Liver (tissue), 9 donors: Measurements from ENCODE around the gene ATXN7L3. TPM values are rescaled to one million over a fixed set of nuclear protein-coding genes. Genes with fewer than 3 reads are reported as not detected.
A peak's percentile ranks its signal among the peaks of the same experiment; 100 is the strongest.

Experiments
- DNase-seq: peaks from one replicate; pipeline ENCODE4 v3.0.0-alpha.2; 2017; ENCODE audit warnings: low spot score
- H3K27ac ChIP-seq, 2 donors: one replicate each; pipeline ENCODE4 v1.7.0; 2013; ENCODE audit warnings: inconsistent platforms in 2 of 2, low read length in 2 of 2, control low read depth in 1 of 2, low read depth in 1 of 2, mild to moderate bottlenecking in 1 of 2
- H3K27me3 ChIP-seq, 4 donors: one replicate each; pipeline versions ENCODE4 v1.6.1 to v1.7.0; 2013; ENCODE audit warnings: low read length in 3 of 4, inconsistent platforms in 1 of 4, mild to moderate bottlenecking in 1 of 4, moderate library complexity in 1 of 4; ENCODE audit not compliant: control insufficient read depth in 4 of 4, insufficient read depth in 4 of 4
- H3K36me3 ChIP-seq, 4 donors: one replicate each; pipeline versions ENCODE4 v1.6.1 to v1.7.0; 2013; ENCODE audit warnings: low read length in 3 of 4, mild to moderate bottlenecking in 3 of 4, low read depth in 1 of 4, moderate library complexity in 1 of 4; ENCODE audit not compliant: control insufficient read depth in 4 of 4, insufficient read depth in 3 of 4
- H3K4me1 ChIP-seq, 4 donors: one replicate each; pipeline versions ENCODE4 v1.6.1 to v1.7.0; 2013; ENCODE audit warnings: low read length in 3 of 4, mild to moderate bottlenecking in 3 of 4, moderate library complexity in 1 of 4; ENCODE audit not compliant: control insufficient read depth in 4 of 4, insufficient read depth in 4 of 4
- H3K4me3 ChIP-seq, 3 donors: one replicate each; pipeline versions ENCODE4 v1.6.1 to v1.7.0; 2013; ENCODE audit warnings: low read length in 3 of 3, control low read depth in 1 of 3, low read depth in 1 of 3, mild to moderate bottlenecking in 1 of 3
- H3K9ac ChIP-seq, 2 donors: one replicate each; pipeline ENCODE4 v1.7.0; 2013; ENCODE audit warnings: low read length in 2 of 2, mild to moderate bottlenecking in 2 of 2, moderate library complexity in 2 of 2, control low read depth in 1 of 2, low read depth in 1 of 2
- H3K9me3 ChIP-seq, 4 donors: one replicate each; pipeline versions ENCODE4 v1.6.1 to v1.7.0; 2013; ENCODE audit warnings: low read length in 3 of 4; ENCODE audit not compliant: control insufficient read depth in 4 of 4
- EGR1 ChIP-seq, 2 donors: IDR thresholded peaks; 2 replicates each; pipeline ENCODE4 v1.6.1; 2016 to 2018; ENCODE audit warnings: antibody characterized with exemption in 2 of 2, low read depth in 2 of 2
- FOXA1 ChIP-seq: IDR thresholded peaks from 2 replicates; pipeline ENCODE4 v1.6.1; 2016; ENCODE audit warnings: antibody characterized with exemption
- FOXA2 ChIP-seq: IDR thresholded peaks from 2 replicates; pipeline ENCODE4 v1.6.1; 2016; ENCODE audit warnings: antibody characterized with exemption
- GABPA ChIP-seq, 2 donors: IDR thresholded peaks in 1 of 2; conservative IDR thresholded peaks in 1 of 2; 2 replicates each; pipeline ENCODE4 v1.6.1; 2016; ENCODE audit warnings: antibody characterized with exemption in 2 of 2, mild to moderate bottlenecking in 1 of 2, moderate library complexity in 1 of 2
- JUND ChIP-seq, 2 donors: IDR thresholded peaks; 2 replicates each; pipeline ENCODE4 v1.6.1; 2016; ENCODE audit warnings: antibody characterized with exemption in 2 of 2
- NR2F2 ChIP-seq: IDR thresholded peaks from 2 replicates; pipeline ENCODE4 v1.6.1; 2016; ENCODE audit warnings: antibody characterized with exemption
- RAD21 ChIP-seq, 2 donors: IDR thresholded peaks; 2 replicates each; pipeline ENCODE4 v1.6.1; 2016; ENCODE audit warnings: antibody characterized with exemption in 2 of 2, mild to moderate bottlenecking in 2 of 2
- RXRA ChIP-seq, 2 donors: IDR thresholded peaks; 2 replicates each; pipeline ENCODE4 v1.6.1; 2017 to 2018; ENCODE audit warnings: antibody characterized with exemption in 2 of 2, mild to moderate bottlenecking in 1 of 2
- SP1 ChIP-seq: IDR thresholded peaks from 2 replicates; pipeline ENCODE4 v1.6.1; 2018; ENCODE audit warnings: antibody characterized with exemption, mild to moderate bottlenecking
- TAF1 ChIP-seq: conservative IDR thresholded peaks from 2 replicates; pipeline ENCODE4 v1.6.1; 2016; ENCODE audit warnings: antibody characterized with exemption, mild to moderate bottlenecking
- WGBS: extraction: QIAGEN DNeasy Blood & Tissue Kit; methylation state at CpG from one replicate; pipeline ENCODE4 v1.1.7; 2013; 5-methylcytosine and 5-hydroxymethylcytosine counted together
- polyA plus RNA-seq, 2 donors: library from polyadenylated mRNA; stranded (reverse) in 1 of 2; unstranded in 1 of 2; fragments of 200-250 nt in 1 of 2; fragments of >200 nt in 1 of 2; fragmentation: Nextera tagmentation in 1 of 2; extraction: Ambion mirVana in 1 of 2; gene quantifications; one replicate each; pipeline versions ENCODE4 v1.2.1 to v1.2.3, GENCODE V29; 2013 to 2015
- total RNA-seq, 2 donors: library from RNA; depleted of rRNA; stranded (reverse); fragments of >200 nt; gene quantifications; one replicate each; pipeline ENCODE4 v1.2.3, GENCODE V29; 2014
- TF ChIP-seq, protein P1 (sequence below): IDR thresholded peaks from 2 replicates; pipeline ENCODE4 v1.6.1; 2016; ENCODE audit warnings: antibody characterized with exemption
- TF ChIP-seq, protein P2 (sequence below): IDR thresholded peaks from 2 replicates; pipeline ENCODE4 v1.6.1; 2016; ENCODE audit warnings: antibody characterized with exemption
- TF ChIP-seq, protein P3 (sequence below): IDR thresholded peaks from 2 replicates; pipeline ENCODE4 v1.6.1; 2016; ENCODE audit warnings: antibody characterized with exemption
- TF ChIP-seq, protein P4 (sequence below): fragments of 150-350 bp; IDR thresholded peaks from 2 replicates; pipeline ENCODE4 v1.5.1; 2017; ENCODE audit warnings: improper control_type of control experiment, low read depth, low read length; ENCODE audit not compliant: missing input control
- TF ChIP-seq, protein P5 (sequence below): IDR thresholded peaks from 2 replicates; pipeline ENCODE4 v1.6.1; 2016; ENCODE audit warnings: antibody characterized with exemption, mild to moderate bottlenecking
- donor health status: healthy.
- donor health status: healthy.
- donor health status: healthy.
- donor health status: healthy.
- donor health status: healthy.

ATXN7L3 gene
- total and polyA plus RNA-seq, 4 donors: 5.1 to 20.9 (median 14.7) TPM

DNA sequence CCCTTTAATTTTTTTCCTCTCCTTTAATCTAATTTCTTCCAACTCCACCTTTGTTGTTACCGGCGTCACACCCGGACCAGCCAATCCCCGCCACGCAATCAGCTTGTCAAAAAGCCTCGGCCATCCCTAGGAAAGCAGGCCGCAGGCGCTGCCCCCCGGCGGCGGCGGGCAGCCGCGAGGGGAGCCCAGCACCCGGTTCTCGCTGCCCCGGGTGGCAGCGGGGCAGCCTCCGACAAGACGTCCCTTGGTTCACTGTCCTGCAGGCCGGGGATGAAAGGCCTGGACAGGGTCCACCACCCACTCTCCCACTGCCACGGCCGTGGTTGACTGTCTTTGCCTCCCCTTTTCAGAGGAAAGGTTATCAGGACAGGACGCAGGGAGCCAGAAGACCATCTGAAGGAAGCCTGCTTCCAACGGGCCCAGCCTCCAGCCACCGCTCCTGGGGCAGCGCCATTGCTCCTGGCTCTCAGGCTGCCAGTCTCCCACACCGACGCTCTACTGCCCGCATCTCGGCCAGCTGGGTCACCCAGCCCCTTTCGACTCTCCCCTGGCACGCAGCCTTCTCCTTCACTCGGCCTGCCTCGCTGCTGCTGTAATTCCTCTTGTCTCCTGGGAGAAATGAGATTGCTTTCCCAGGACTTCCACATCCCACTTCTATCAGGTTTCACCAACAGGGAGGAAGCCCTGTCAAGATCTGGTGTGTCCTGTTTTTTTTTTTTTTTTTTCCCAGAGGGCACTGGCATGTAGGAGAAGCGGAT lies 22.6 kb upstream of the ATXN7L3 start:
- Histone ChIP-seq H3K27ac (peak overlapping the region; percentile 90 to 92), H3K9ac (peak overlapping the region; percentile 66 to 71), H3K36me3 (no peaks in the 10 kb centered on the region), H3K9me3 (no peaks in the 10 kb centered on the region), H3K27me3 (no peaks in the 10 kb centered on the region), H3K4me1 (peaks cover 17 to 40% (median 34%) of the 10 kb centered on the region in 4 donors), H3K4me3 (peak overlapping the region; percentile 18 to 93 (median 76))
- DNase-seq: peak; percentile 84
- WGBS: 4% methylated on average over 36 of the region's 36 CpGs
- TF ChIP-seq RAD21 (IDR thresholded peaks at IDR 0.05) (peak in 1 of 2 donors; percentile 14), RXRA (IDR thresholded peaks at IDR 0.05) (no peak)

DNA sequence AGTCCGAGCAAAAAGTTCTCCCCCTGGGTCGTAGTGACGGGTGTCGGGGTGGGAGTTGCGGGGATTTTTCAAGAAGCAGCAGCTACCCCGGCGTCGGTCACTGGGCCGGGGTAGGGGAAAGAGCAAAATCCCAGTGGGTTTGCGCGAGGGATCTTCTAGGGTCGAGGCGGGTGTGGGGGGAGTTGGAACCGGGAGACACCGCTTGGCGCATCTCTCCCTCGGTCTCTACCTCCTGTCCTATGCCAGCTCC lies 22.1 kb upstream of the ATXN7L3 start:
- no peak for TF ChIP-seq FOXA2
- TF ChIP-seq RAD21 (IDR thresholded peaks at IDR 0.05): no peak
- TF ChIP-seq, protein P1, sequence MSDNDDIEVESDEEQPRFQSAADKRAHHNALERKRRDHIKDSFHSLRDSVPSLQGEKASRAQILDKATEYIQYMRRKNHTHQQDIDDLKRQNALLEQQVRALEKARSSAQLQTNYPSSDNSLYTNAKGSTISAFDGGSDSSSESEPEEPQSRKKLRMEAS: no peak
- TF ChIP-seq, protein P2, sequence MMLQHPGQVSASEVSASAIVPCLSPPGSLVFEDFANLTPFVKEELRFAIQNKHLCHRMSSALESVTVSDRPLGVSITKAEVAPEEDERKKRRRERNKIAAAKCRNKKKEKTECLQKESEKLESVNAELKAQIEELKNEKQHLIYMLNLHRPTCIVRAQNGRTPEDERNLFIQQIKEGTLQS: no peak
- TF ChIP-seq, protein P3, sequence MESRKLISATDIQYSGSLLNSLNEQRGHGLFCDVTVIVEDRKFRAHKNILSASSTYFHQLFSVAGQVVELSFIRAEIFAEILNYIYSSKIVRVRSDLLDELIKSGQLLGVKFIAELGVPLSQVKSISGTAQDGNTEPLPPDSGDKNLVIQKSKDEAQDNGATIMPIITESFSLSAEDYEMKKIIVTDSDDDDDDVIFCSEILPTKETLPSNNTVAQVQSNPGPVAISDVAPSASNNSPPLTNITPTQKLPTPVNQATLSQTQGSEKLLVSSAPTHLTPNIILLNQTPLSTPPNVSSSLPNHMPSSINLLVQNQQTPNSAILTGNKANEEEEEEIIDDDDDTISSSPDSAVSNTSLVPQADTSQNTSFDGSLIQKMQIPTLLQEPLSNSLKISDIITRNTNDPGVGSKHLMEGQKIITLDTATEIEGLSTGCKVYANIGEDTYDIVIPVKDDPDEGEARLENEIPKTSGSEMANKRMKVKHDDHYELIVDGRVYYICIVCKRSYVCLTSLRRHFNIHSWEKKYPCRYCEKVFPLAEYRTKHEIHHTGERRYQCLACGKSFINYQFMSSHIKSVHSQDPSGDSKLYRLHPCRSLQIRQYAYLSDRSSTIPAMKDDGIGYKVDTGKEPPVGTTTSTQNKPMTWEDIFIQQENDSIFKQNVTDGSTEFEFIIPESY: no peak
- TF ChIP-seq, protein P4, sequence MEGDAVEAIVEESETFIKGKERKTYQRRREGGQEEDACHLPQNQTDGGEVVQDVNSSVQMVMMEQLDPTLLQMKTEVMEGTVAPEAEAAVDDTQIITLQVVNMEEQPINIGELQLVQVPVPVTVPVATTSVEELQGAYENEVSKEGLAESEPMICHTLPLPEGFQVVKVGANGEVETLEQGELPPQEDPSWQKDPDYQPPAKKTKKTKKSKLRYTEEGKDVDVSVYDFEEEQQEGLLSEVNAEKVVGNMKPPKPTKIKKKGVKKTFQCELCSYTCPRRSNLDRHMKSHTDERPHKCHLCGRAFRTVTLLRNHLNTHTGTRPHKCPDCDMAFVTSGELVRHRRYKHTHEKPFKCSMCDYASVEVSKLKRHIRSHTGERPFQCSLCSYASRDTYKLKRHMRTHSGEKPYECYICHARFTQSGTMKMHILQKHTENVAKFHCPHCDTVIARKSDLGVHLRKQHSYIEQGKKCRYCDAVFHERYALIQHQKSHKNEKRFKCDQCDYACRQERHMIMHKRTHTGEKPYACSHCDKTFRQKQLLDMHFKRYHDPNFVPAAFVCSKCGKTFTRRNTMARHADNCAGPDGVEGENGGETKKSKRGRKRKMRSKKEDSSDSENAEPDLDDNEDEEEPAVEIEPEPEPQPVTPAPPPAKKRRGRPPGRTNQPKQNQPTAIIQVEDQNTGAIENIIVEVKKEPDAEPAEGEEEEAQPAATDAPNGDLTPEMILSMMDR: no peak
- TF ChIP-seq SP1: no peak
- TF ChIP-seq TAF1: no peak
- no peak for TF ChIP-seq GABPA (IDR thresholded peaks at IDR 0.05 in 1 of 2, conservative IDR thresholded peaks at IDR 0.05 in 1 of 2)
- no peak for TF ChIP-seq NR2F2
- no peak for TF ChIP-seq FOXA1
- TF ChIP-seq, protein P5, sequence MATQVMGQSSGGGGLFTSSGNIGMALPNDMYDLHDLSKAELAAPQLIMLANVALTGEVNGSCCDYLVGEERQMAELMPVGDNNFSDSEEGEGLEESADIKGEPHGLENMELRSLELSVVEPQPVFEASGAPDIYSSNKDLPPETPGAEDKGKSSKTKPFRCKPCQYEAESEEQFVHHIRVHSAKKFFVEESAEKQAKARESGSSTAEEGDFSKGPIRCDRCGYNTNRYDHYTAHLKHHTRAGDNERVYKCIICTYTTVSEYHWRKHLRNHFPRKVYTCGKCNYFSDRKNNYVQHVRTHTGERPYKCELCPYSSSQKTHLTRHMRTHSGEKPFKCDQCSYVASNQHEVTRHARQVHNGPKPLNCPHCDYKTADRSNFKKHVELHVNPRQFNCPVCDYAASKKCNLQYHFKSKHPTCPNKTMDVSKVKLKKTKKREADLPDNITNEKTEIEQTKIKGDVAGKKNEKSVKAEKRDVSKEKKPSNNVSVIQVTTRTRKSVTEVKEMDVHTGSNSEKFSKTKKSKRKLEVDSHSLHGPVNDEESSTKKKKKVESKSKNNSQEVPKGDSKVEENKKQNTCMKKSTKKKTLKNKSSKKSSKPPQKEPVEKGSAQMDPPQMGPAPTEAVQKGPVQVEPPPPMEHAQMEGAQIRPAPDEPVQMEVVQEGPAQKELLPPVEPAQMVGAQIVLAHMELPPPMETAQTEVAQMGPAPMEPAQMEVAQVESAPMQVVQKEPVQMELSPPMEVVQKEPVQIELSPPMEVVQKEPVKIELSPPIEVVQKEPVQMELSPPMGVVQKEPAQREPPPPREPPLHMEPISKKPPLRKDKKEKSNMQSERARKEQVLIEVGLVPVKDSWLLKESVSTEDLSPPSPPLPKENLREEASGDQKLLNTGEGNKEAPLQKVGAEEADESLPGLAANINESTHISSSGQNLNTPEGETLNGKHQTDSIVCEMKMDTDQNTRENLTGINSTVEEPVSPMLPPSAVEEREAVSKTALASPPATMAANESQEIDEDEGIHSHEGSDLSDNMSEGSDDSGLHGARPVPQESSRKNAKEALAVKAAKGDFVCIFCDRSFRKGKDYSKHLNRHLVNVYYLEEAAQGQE: no peak
- no peak for TF ChIP-seq JUND (IDR thresholded peaks at IDR 0.05)
- TF ChIP-seq EGR1 (IDR thresholded peaks at IDR 0.05; ENCODE audit: low read depth in 2 of 2): no peak
- Histone ChIP-seq H3K27ac (peak overlapping the region; percentile 90 to 92), H3K4me3 (peak overlapping the region; percentile 54 to 93 (median 76)), H3K9me3 (no peaks in the 10 kb centered on the region), H3K9ac (peak overlapping the region; percentile 66 to 71), H3K27me3 (no peaks in the 10 kb centered on the region), H3K4me1 (peaks cover 17 to 43% (median 37%) of the 10 kb centered on the region in 4 donors), H3K36me3 (peaks cover 0 to under 1% (median 0%) of the 10 kb centered on the region in 4 donors)
- WGBS: under 1% methylated on average over 17 of the region's 17 CpGs
- DNase-seq: no peak
